IPS-15b (cell line): ENCODE data around the gene STK17B.
A peak's percentile ranks its signal among the peaks of the same experiment; 100 is the strongest.

ENCODE experiments used
- H3K27me3 ChIP-seq: one replicate; pipeline ENCODE4 v1.6.1; 2013; ENCODE audit warnings: low read length; ENCODE audit not compliant: control insufficient read depth, insufficient read depth
- H3K36me3 ChIP-seq: one replicate; pipeline ENCODE4 v1.6.1; 2013; ENCODE audit warnings: low read length; ENCODE audit not compliant: control insufficient read depth, insufficient read depth
- H3K4me1 ChIP-seq: one replicate; pipeline ENCODE4 v1.6.1; 2013; ENCODE audit warnings: mild to moderate bottlenecking, low read length; ENCODE audit not compliant: control insufficient read depth, insufficient read depth
- H3K4me3 ChIP-seq: one replicate; pipeline ENCODE4 v1.5.1; 2013; ENCODE audit warnings: low read depth, low read length
- H3K9ac ChIP-seq: one replicate; pipeline ENCODE4 v1.6.1; 2013; ENCODE audit warnings: low read depth, mild to moderate bottlenecking, low read length
- H3K9me3 ChIP-seq: one replicate; pipeline ENCODE4 v1.6.1; 2013; ENCODE audit warnings: mild to moderate bottlenecking, low read length; ENCODE audit not compliant: control insufficient read depth, insufficient read depth

STK17B gene

DNA sequence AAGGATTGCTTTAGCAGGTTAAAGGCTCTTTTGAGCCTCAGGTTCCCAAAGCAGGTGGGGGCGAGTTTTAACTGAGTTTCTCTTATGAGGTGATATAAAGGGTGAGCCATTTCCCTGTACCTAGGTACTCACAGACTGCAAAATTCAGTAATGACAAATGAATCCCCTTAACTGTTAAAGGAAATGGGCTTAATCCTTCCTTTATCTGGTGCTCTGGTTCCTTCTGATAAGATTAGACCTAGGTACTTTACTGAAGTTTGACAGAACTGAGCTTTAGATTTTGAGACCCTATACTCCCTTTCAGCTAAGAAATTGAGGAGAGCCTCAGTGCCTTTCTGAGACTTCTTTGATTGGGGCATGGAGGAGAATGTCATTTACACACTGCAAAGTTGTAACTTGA, 42.6 kb downstream of the STK17B start:
- no peak overlapping the region for H3K4me3 ChIP-seq
- no peaks in the 10 kb centered on the region for H3K4me1 ChIP-seq
- peaks cover 25% of the 10 kb centered on the region for H3K9me3 ChIP-seq
- no peaks in the 10 kb centered on the region for H3K27me3 ChIP-seq
- H3K9ac ChIP-seq, result no peak overlapping the region
- peaks cover 6% of the 10 kb centered on the region for H3K36me3 ChIP-seq

DNA sequence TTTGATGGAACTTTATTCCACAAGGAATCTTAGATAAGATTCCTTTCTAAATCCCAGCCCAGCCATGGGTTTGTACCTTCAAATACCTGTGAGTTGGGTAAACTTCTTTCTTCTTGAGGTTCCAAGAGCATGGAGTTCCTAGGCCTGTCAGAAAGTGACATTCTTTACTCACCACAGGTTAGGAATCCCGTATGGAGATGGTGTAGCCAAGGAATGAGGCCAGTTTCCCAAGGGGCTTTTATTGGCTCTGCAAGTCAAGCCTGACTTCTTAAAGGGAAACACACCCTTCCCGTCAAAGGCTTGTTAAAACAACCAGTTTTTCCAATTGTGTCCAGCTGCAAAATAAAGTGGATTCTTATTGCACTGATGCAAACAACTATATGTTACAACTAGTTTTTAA, 45.8 kb downstream of the STK17B start:
- Histone ChIP-seq H3K9ac (no peak overlapping the region), H3K4me1 (no peaks in the 10 kb centered on the region), H3K27me3 (no peaks in the 10 kb centered on the region), H3K4me3 (no peak overlapping the region), H3K36me3 (peaks cover 6% of the 10 kb centered on the region), H3K9me3 (peaks cover 11% of the 10 kb centered on the region)

DNA sequence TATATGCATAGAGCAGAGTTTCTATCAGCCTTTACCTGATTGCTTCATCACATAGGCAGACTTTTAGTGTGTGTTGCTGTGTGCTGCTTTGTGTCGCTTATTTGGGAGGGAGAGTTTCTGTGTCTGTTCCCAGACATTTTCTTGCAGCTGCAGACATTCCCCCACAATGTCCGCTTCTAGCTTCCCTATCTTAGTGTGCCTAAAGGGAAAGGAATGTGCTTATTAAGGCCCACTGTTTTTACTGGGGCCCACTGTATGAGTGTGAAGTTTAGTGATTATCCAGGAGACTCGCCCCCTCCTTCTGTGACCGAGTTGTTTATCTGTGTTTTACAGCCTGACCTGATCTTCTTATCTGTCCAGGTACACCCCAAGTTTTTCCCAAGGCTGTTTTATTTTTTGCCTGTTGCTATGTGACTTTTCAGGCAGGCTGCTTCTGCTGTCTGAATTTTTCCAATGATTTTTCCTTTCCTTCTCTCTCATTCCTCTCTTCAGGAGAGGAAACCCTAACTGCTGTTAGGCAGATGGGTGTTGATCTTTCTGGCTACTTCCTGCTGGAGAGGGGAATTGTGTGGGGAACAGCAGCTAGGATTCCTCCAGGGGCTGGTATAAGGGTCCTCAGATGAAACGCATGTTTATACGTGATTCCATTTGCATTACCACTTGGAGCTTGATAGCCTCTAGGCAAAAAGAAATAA, 47.6 kb downstream of the STK17B start:
- H3K36me3 ChIP-seq, result no peaks in the 10 kb centered on the region
- H3K9me3 ChIP-seq, result peaks cover 3% of the 10 kb centered on the region
- H3K4me1 ChIP-seq, result no peaks in the 10 kb centered on the region
- H3K27me3 ChIP-seq, result no peaks in the 10 kb centered on the region
- H3K4me3 ChIP-seq, result no peak overlapping the region
- H3K9ac ChIP-seq, result no peak overlapping the region

DNA sequence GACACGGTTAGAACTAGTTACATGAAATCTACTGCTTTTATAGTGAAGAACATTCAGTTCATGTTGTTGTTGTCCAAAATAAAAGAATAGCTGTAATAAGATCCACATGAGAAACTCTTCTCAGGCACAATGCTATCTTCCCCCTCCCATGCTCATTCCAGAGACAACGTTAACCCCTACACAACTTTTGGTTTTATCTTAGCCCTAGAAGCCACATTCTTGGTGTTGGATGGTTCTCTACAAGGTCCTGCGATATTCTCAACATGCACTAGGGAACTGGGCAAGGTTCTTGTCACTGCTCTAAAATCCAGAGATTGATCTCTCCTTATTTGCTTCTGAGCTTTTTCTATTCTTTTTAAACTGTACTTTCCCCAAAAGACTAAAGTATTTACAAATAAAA, 51.5 kb downstream of the STK17B start:
- no peak overlapping the region for H3K9ac ChIP-seq
- no peaks in the 10 kb centered on the region for H3K27me3 ChIP-seq
- no peak overlapping the region for H3K4me3 ChIP-seq
- no peaks in the 10 kb centered on the region for H3K36me3 ChIP-seq
- H3K9me3 ChIP-seq, result no peaks in the 10 kb centered on the region
- no peaks in the 10 kb centered on the region for H3K4me1 ChIP-seq

DNA sequence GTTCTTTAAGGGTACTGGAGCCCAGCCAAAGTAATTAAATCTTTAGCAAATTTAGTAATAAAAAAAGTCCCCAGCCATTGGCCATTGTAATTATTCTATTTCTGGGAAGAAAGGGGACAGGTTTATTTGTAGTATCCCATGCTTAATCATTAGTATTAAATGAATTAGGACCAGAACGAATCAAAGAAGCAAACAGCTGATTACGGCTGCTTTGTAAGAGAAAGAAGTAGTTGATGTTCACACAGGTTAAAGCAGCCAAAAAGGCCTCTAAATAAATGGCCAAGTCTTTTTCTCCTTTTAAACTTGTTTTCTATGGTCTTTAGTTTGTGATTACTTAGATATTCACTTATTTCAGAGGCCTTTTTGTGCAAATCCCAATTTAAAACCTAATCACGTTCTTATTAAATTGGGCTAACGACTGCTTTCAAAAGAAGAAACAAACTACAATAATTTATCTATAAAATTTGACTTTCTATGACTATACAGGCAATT, 54.1 kb downstream of the STK17B start:
- Histone ChIP-seq H3K36me3 (no peaks in the 10 kb centered on the region), H3K4me3 (no peak overlapping the region), H3K4me1 (peaks cover 13% of the 10 kb centered on the region), H3K9me3 (no peaks in the 10 kb centered on the region), H3K27me3 (no peaks in the 10 kb centered on the region), H3K9ac (no peak overlapping the region)

DNA sequence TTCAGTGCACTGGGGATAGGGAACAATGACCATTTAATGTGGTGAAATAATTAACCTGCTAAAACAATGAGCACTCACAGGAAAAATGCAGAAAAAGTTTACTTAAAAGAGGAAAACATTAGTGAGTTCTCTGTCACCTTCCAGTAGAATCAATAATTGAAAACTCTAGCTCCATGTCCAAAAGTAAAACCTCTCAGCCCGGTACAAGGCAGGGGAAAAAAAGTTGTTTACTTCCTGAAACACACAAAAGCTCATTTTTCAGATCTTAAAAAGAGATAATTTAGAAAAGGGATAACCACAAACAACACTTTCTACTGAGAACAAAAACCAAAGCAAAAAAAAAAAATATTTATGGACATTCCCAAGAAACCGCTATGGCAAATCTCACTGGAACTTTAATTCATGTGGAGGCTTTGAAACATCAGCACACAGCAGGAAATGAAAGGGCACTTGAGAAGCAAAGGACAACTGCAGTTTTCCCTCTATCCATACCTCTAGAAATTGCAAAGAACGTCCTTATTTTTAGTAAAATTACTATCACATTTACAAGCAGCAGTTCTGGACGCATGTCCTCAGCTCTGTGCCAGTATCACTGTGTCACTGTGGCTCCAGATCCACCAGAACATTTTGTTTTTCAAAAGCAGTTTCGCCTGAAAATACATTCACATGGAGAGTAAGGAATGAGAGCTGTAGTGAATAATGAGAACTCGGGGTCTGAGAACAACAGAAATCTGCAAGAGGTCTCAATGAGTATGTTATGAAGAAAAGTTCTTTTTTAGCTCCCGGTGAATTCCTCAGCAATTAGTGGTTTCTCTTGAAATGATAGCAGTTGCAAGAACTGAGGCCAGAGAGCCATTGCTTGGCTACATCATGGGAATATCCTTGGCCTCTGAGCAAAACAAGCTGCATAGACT, 58.1 kb downstream of the STK17B start:
- no peaks in the 10 kb centered on the region for H3K9me3 ChIP-seq
- no peaks in the 10 kb centered on the region for H3K27me3 ChIP-seq
- H3K4me3 ChIP-seq, result no peak overlapping the region
- peaks cover 20% of the 10 kb centered on the region for H3K4me1 ChIP-seq
- no peaks in the 10 kb centered on the region for H3K36me3 ChIP-seq
- H3K9ac ChIP-seq, result peak overlapping the region; percentile 16

DNA sequence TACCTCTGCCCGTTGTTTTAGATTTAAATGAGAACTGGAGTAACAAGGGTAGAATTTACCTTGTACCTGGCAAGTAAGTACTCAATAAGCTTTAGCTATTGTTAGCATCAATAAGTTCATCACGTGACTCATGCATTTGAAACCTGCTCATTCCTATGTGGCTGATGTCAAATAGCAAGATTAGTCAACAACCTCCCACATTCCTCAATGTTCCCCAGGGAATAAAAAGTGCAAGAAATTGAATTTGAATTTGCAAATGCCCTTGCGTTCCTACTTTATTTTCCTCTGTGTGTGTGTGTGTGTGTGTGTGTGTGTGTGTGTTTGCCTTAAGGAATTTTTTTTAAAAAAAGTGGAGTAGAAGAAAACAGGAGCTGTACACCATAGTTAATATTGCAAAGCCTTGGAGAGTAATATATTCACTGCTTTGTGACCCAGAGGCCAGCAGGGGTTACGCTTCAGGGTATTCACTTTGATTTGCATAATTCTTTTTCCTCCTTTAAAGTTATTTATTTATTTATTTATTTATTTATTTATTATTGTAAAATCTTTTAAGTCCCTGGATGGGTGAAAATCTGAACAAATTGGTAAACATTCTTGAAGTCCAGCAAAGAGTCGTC, 58.9 kb downstream of the STK17B start:
- Histone ChIP-seq H3K4me1 (peaks cover 20% of the 10 kb centered on the region), H3K9me3 (no peaks in the 10 kb centered on the region), H3K27me3 (no peaks in the 10 kb centered on the region), H3K36me3 (no peaks in the 10 kb centered on the region), H3K9ac (no peak overlapping the region), H3K4me3 (no peak overlapping the region)

DNA sequence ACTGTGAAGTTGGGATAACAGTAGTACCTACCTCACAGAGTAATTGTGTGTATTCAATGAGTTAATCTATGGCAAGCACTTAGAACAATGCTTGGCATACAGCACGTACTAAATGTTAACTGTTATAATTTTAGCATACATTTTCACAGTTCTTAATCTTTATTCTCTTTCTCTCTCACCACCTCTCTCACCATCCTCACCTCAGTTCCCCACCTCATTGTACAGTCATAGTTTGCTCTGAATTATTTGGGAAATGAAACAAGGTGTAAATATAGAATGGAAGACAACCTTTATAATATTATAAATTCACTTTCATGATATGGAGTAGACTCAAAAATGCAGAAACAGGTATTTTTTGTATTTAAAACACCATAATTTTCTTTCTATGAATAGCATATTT, 62.8 kb downstream of the STK17B start:
- H3K9ac ChIP-seq, result no peak overlapping the region
- no peak overlapping the region for H3K4me3 ChIP-seq
- H3K36me3 ChIP-seq, result no peaks in the 10 kb centered on the region
- peaks cover 13% of the 10 kb centered on the region for H3K4me1 ChIP-seq
- no peaks in the 10 kb centered on the region for H3K9me3 ChIP-seq
- no peaks in the 10 kb centered on the region for H3K27me3 ChIP-seq

DNA sequence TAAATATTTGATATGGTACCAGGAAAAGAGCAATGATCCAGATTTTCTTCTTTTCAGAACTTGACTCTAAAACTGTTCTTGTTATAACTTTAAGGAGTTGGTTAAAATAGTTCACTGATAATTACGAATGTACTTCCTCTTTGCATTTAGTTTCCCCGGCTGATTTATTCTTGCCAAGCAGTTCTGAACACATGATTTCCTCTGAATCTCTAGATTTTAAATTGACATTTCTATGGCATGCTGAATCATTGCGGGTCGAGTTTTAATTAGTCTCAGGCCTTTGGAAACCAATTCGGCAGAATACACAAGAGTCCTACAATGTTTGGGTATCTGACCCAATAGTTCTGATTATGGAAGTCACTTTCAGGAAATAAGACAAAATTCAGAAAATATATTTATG, 65.4 kb downstream of the STK17B start:
- H3K9ac ChIP-seq, result no peak overlapping the region

DNA sequence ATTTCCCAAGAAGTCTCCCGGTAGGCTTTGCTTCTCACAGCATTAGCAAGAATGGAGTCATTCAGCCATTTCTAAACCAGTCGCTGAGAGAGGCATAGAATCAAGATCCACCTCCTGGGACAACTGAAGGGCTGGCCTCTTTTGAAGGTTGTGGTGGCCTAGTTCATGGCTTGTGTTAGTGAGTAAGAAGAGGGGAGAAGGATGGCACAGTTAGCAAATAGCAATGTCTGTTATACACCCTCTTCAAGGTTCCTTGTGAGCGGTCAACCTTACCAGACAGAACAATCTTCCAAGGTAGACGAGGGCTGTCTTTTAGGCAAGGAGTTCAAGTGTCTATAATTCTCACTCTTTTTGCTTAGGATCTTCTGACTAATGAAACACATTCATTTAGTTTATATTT, 67.3 kb downstream of the STK17B start:
- Histone ChIP-seq H3K36me3 (no peaks in the 10 kb centered on the region), H3K4me3 (no peak overlapping the region), H3K4me1 (peaks cover 13% of the 10 kb centered on the region), H3K9ac (no peak overlapping the region), H3K9me3 (no peaks in the 10 kb centered on the region), H3K27me3 (no peaks in the 10 kb centered on the region)

More for the DNA sequence above, 65.4 kb downstream of the STK17B start:
- no peak overlapping the region for H3K4me3 ChIP-seq
- peaks cover 9% of the 10 kb centered on the region for H3K4me1 ChIP-seq
- H3K36me3 ChIP-seq, result no peaks in the 10 kb centered on the region
- H3K27me3 ChIP-seq, result no peaks in the 10 kb centered on the region
- H3K9me3 ChIP-seq, result no peaks in the 10 kb centered on the region

DNA sequence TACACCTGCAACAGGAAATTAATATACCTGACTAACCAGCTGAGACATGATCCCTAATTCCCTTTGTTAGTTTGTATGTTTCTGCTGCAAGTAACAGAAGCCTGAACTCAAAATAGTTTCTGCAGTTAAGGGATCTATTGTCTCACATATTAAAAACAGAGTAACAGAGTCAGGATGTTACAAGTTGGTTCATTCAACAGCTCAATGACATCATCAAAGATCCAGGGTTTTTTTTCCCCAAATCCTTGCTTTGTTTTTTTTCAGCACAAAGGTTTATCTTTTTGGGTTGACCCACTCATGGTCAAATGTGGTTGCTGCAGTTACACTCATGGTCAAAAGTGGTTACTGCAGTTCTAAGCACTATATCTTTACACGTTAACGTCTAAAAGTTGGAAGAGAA, 67.8 kb downstream of the STK17B start:
- no peaks in the 10 kb centered on the region for H3K9me3 ChIP-seq
- H3K4me1 ChIP-seq, result peaks cover 13% of the 10 kb centered on the region
- H3K9ac ChIP-seq, result no peak overlapping the region
- H3K27me3 ChIP-seq, result no peaks in the 10 kb centered on the region
- H3K4me3 ChIP-seq, result no peak overlapping the region
- H3K36me3 ChIP-seq, result no peaks in the 10 kb centered on the region
